GM12878 (cell line): Measurements from ENCODE around the gene NPNT. TPM values are rescaled to one million over a fixed set of nuclear protein-coding genes. Genes with fewer than 3 reads are reported as not detected.

Source experiments
- ATAC-seq: fragments of 200-7000 bp; cut with Tn5 transposase; 3 replicates; pipeline ENCODE4 v1.9.1; 2020; ENCODE audit warnings: mild to moderate bottlenecking, moderate library complexity
- BruUV-seq: library from RNA; stranded (reverse); fragments of 400-500 nt; replicated peaks from 2 replicates; lab custom pipeline; 2021; lab: Mats Ljungman, UMichigan
- CTCF ChIA-PET: fragments of 300-600 bp; sonication (Branson Sonifier 250); formaldehyde crosslinking; extraction: SDS; loops from one replicate; lab custom pipeline; 2021; ENCODE audit warnings: inconsistent platforms; lab: Yijun Ruan, JAX
- POLR2A ChIA-PET: fragments of 350-600 bp; formaldehyde crosslinking; extraction: SDS; loops from one replicate; lab custom pipeline; 2021; ENCODE audit warnings: inconsistent platforms; lab: Charles Lee
- RAD21 ChIA-PET: fragments of 300-600 bp; sonication (Branson Sonifier 250); formaldehyde crosslinking; loops from one replicate; lab custom pipeline; 2023; ENCODE audit warnings: antibody characterized with exemption; ENCODE audit not compliant: unreplicated experiment; lab: Charles Lee
- SMC1A ChIA-PET: fragments of 300-600 bp; sonication (Branson Sonifier 250); formaldehyde crosslinking; loops from one replicate; lab custom pipeline; 2023; ENCODE audit not compliant: unreplicated experiment, uncharacterized antibody; lab: Charles Lee
- DNase-seq: peaks from one replicate; pipeline ENCODE4 v3.0.0-alpha.2; 2011; ENCODE audit warnings: low read depth, low spot score
- FAIRE-seq: peaks from 3 replicates; lab custom pipeline; 2011; peaks lifted over from hg19 to GRCh38; lab: Jason Lieb, UNC
- H2AFZ ChIP-seq: 2 replicates; pipeline ENCODE4 v1.6.0; 2011; ENCODE audit warnings: low read depth, low read length, control low read depth; ENCODE audit not compliant: control insufficient read depth
- H3K27ac ChIP-seq: 2 replicates; pipeline ENCODE4 v1.5.1; 2011; ENCODE audit warnings: control low read depth; ENCODE audit not compliant: control insufficient read depth, insufficient read depth
- H3K27me3 ChIP-seq, 2 experiments: replicated peaks in 1 of 2; 2 replicates each; pipeline versions ENCODE4 v1.6.0 to v1.6.1; 2011; ENCODE audit warnings: low read length in 1 of 2; ENCODE audit not compliant: control insufficient read depth in 2 of 2, insufficient read depth in 2 of 2
- H3K36me3 ChIP-seq, 2 experiments: 2 replicates each; pipeline ENCODE4 v1.5.1; 2011; ENCODE audit warnings: low read length in 1 of 2; ENCODE audit not compliant: control insufficient read depth in 2 of 2, insufficient read depth in 2 of 2
- H3K4me1 ChIP-seq: 2 replicates; pipeline ENCODE4 v1.6.1; 2011; ENCODE audit warnings: mild to moderate bottlenecking, low read length, moderate library complexity, mixed read lengths; ENCODE audit not compliant: control insufficient read depth, insufficient read depth
- H3K4me2 ChIP-seq: 2 replicates; pipeline ENCODE4 v1.6.0; 2011; ENCODE audit warnings: control low read depth; ENCODE audit not compliant: control insufficient read depth, insufficient read depth
- H3K4me3 ChIP-seq: fragments of 200-600 bp; sonication (generic); 2 replicates; pipeline ENCODE4 v1.5.1; 2016
- H3K79me2 ChIP-seq: 2 replicates; pipeline ENCODE4 v1.6.0; 2011; ENCODE audit warnings: low read length; ENCODE audit not compliant: control insufficient read depth, insufficient read depth
- H3K9ac ChIP-seq: 2 replicates; pipeline ENCODE4 v1.8.0; 2011; ENCODE audit warnings: low read length, control low read depth, mixed read lengths; ENCODE audit not compliant: control insufficient read depth, insufficient read depth
- H3K9me3 ChIP-seq: replicated peaks from 3 replicates; pipeline ENCODE4 v1.5.1; 2011; ENCODE audit warnings: mild to moderate bottlenecking, low read length; ENCODE audit not compliant: control insufficient read depth, insufficient read depth
- H4K20me1 ChIP-seq: 2 replicates; pipeline ENCODE4 v1.6.0; 2011; ENCODE audit not compliant: control insufficient read depth, insufficient read depth
- BCL11A ChIP-seq: IDR thresholded peaks from 2 replicates; pipeline ENCODE4 v1.6.1; 2011; ENCODE audit warnings: low read depth, low read length
- HCFC1 ChIP-seq: fragments of 150-350 bp; IDR thresholded peaks from 2 replicates; pipeline ENCODE4 v1.6.1; 2014; ENCODE audit warnings: low read length
- MAX ChIP-seq: IDR thresholded peaks from 2 replicates; pipeline ENCODE4 v1.6.1; 2012; ENCODE audit warnings: low read depth, low read length, improper control_type of control experiment
- MEF2A ChIP-seq: IDR thresholded peaks from 2 replicates; pipeline ENCODE4 v1.6.1; 2011; ENCODE audit warnings: low read depth, mild to moderate bottlenecking, low read length, moderate library complexity; ENCODE audit not compliant: insufficient read depth
- MEF2B ChIP-seq: fragments of 450-650 bp; IDR thresholded peaks from 2 replicates; pipeline ENCODE4 v1.6.1; 2018; ENCODE audit warnings: mild to moderate bottlenecking, moderate library complexity; ENCODE audit not compliant: partially characterized antibody, poor library complexity, severe bottlenecking
- MXI1 ChIP-seq: fragments of 150-350 bp; IDR thresholded peaks from 2 replicates; pipeline ENCODE4 v1.6.1; 2011; ENCODE audit warnings: low read depth, mild to moderate bottlenecking, inconsistent platforms, low read length, improper control_type of control experiment
- RELA ChIP-seq: fragments of 450-650 bp; IDR thresholded peaks from 2 replicates; pipeline ENCODE4 v1.8.0; 2014; ENCODE audit warnings: borderline replicate concordance; ENCODE audit not compliant: partially characterized antibody
- SMAD1 ChIP-seq: fragments of 450-650 bp; IDR thresholded peaks from 2 replicates; pipeline ENCODE4 v1.6.1; 2018; ENCODE audit warnings: mild to moderate bottlenecking, low read depth; ENCODE audit not compliant: partially characterized antibody
- SMAD5 ChIP-seq: IDR thresholded peaks from 2 replicates; pipeline ENCODE4 v1.6.1; 2016; ENCODE audit warnings: antibody characterized with exemption, low read depth
- SP1 ChIP-seq: IDR thresholded peaks from one replicate; pipeline ENCODE4 v1.6.1; 2011; ENCODE audit warnings: low read depth, low read length
- USF2 ChIP-seq: IDR thresholded peaks from 2 replicates; pipeline ENCODE4 v1.6.1; 2011; ENCODE audit warnings: low read depth, low read length, improper control_type of control experiment, borderline replicate concordance
- YBX1 ChIP-seq: fragments of 450-650 bp; IDR thresholded peaks from 2 replicates; pipeline ENCODE4 v1.6.1; 2016; ENCODE audit warnings: antibody characterized with exemption
- ZNF384 ChIP-seq: IDR thresholded peaks from 2 replicates; pipeline ENCODE4 v1.6.1; 2012; ENCODE audit warnings: low read depth, mild to moderate bottlenecking, low read length, improper control_type of control experiment, borderline replicate concordance
- ZZZ3 ChIP-seq: IDR thresholded peaks from 2 replicates; pipeline ENCODE4 v1.6.1; 2011; ENCODE audit warnings: low read depth; ENCODE audit not compliant: control insufficient read depth, insufficient read length
- WGBS: methylation state at CpG from one replicate; pipeline ENCODE4 v1.1.6; 2016; ENCODE audit warnings: low lambda C conversion rate; ENCODE audit not compliant: insufficient replicate concordance, insufficient coverage; ENCODE audit errors: missing lambda C conversion rate; 5-methylcytosine and 5-hydroxymethylcytosine counted together
- in situ Hi-C: fragments of 300-500 bp; cut with MboI; formaldehyde crosslinking; loops from 9 replicates; pipeline ENCODE4 v1.14.3; 2018; ENCODE audit warnings: mixed read lengths
- intact Hi-C: fragments of 100-400 bp; cut with micrococcal nuclease; formaldehyde crosslinking; loops from one replicate; pipeline ENCODE4 v1.14.2; 2022; ENCODE audit not compliant: unreplicated experiment
- polyA plus RNA-seq, 11 experiments: library from polyadenylated mRNA; depleted of rRNA in 4 of 11; unstranded in 6 of 11; stranded (reverse) in 5 of 11; fragments of >200 nt; fragmentation: Nextera tagmentation in 4 of 11; fragmentation: Illumina TruSeq in 1 of 11; extraction: Ambion mirVana in 4 of 11; extraction: Trizol in 1 of 11; gene quantifications; 1 replicate in 1 of 11; 2 replicates in 10 of 11; pipeline versions ENCODE4 v1.2.1 to v1.2.3, GENCODE V29; 2011 to 2016; ENCODE audit warnings: inconsistent platforms in 2 of 11, missing spikeins in 2 of 11, low read depth in 1 of 11
- total RNA-seq, 4 experiments: library from RNA; depleted of rRNA in 3 of 4; stranded (reverse); fragments of >200 nt in 3 of 4; fragmentation: Illumina TruSeq in 1 of 4; extraction: Trizol in 1 of 4; gene quantifications; 2 replicates each; pipeline versions ENCODE4 v1.2.1 to v1.2.3, GENCODE V29; 2013 to 2021
- TF ChIP-seq, protein P1 (sequence below): fragments of 450-650 bp; formaldehyde crosslinking; IDR thresholded peaks from 2 replicates; pipeline ENCODE4 v1.5.0; 2022; ENCODE audit warnings: mild to moderate bottlenecking, missing genetic modification characterization
- TF ChIP-seq, protein P2 (sequence below): fragments of 450-650 bp; formaldehyde crosslinking; IDR thresholded peaks from 2 replicates; pipeline ENCODE4 v1.4.0; 2022; ENCODE audit warnings: mild to moderate bottlenecking, moderate library complexity

The NPNT gene
- total and polyA plus RNA-seq, 10 of the 15 experiments (the other 5 are each of a cell fraction or from before 2014, with no cell fraction given), result 0.18 to 70.5 (median 54.1) TPM

DNA sequence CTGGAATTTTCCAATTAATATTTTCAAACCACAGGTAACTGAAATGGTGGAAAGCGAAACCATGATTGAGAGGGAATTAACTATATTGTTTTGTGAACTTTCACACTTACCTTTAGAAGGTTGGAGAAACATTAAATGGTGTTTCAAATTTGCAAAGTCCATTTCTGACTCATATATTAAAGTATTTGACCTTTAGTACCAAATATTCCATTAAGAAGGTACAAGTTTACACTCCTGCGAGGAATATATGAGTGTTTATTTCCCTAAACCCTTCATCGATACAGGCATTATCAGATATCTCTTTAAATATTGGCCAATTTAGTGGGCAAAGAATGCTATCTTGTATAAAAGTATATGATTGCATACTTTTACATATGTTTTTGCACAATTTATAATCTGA is 44.1 kb upstream of the NPNT start:
- H3K79me2 ChIP-seq, result no peaks in the 10 kb centered on the region
- intact Hi-C loops, result no loop called here
- ATAC-seq, result no peak
- no peak overlapping the region for H3K4me2 ChIP-seq
- ChIA-PET RAD21 (no interaction called here), CTCF (no interaction called here), POLR2A (no interaction called here), SMC1A (interaction anchor here (1.0 kb wide), 1 partner anchor 137 kb away, joined by 4 read pairs; no protein-coding TSS in a partner anchor)
- no peak overlapping the region for H3K9ac ChIP-seq
- no peak for FAIRE-seq
- H3K4me1 ChIP-seq, result no peaks in the 10 kb centered on the region
- DNase-seq, result no peak
- no peak overlapping the region for H3K27ac ChIP-seq
- H3K27me3 ChIP-seq, result no peaks in the 10 kb centered on the region
- BruUV-seq, result no TSS peak
- H3K4me3 ChIP-seq, result no peak overlapping the region
- WGBS, result 97% methylated on average over 3 of the region's 3 CpGs
- H3K9me3 ChIP-seq, result no peaks in the 10 kb centered on the region; the same call in 2 of the 3 replicates
- in situ Hi-C loops, result no loop called here
- H3K36me3 ChIP-seq, result no peaks in the 10 kb centered on the region
- H4K20me1 ChIP-seq, result no peaks in the 10 kb centered on the region
- no peak overlapping the region for H2AFZ ChIP-seq
- TF ChIP-seq, protein P1, sequence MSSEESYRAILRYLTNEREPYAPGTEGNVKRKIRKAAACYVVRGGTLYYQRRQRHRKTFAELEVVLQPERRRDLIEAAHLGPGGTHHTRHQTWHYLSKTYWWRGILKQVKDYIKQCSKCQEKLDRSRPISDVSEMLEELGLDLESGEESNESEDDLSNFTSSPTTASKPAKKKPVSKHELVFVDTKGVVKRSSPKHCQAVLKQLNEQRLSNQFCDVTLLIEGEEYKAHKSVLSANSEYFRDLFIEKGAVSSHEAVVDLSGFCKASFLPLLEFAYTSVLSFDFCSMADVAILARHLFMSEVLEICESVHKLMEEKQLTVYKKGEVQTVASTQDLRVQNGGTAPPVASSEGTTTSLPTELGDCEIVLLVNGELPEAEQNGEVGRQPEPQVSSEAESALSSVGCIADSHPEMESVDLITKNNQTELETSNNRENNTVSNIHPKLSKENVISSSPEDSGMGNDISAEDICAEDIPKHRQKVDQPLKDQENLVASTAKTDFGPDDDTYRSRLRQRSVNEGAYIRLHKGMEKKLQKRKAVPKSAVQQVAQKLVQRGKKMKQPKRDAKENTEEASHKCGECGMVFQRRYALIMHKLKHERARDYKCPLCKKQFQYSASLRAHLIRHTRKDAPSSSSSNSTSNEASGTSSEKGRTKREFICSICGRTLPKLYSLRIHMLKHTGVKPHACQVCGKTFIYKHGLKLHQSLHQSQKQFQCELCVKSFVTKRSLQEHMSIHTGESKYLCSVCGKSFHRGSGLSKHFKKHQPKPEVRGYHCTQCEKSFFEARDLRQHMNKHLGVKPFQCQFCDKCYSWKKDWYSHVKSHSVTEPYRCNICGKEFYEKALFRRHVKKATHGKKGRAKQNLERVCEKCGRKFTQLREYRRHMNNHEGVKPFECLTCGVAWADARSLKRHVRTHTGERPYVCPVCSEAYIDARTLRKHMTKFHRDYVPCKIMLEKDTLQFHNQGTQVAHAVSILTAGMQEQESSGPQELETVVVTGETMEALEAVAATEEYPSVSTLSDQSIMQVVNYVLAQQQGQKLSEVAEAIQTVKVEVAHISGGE (CRISPR knock-in tag), result no peak
- TF ChIP-seq HCFC1 (no peak), MEF2A (no peak), ZNF384 (no peak), YBX1 (no peak), MAX (no peak), SP1 (no peak), USF2 (no peak), MXI1 (no peak), RELA (no peak), SMAD5 (no peak), MEF2B (no peak), BCL11A (no peak), SMAD1 (no peak), ZZZ3 (no peak)
- TF ChIP-seq, protein P2, sequence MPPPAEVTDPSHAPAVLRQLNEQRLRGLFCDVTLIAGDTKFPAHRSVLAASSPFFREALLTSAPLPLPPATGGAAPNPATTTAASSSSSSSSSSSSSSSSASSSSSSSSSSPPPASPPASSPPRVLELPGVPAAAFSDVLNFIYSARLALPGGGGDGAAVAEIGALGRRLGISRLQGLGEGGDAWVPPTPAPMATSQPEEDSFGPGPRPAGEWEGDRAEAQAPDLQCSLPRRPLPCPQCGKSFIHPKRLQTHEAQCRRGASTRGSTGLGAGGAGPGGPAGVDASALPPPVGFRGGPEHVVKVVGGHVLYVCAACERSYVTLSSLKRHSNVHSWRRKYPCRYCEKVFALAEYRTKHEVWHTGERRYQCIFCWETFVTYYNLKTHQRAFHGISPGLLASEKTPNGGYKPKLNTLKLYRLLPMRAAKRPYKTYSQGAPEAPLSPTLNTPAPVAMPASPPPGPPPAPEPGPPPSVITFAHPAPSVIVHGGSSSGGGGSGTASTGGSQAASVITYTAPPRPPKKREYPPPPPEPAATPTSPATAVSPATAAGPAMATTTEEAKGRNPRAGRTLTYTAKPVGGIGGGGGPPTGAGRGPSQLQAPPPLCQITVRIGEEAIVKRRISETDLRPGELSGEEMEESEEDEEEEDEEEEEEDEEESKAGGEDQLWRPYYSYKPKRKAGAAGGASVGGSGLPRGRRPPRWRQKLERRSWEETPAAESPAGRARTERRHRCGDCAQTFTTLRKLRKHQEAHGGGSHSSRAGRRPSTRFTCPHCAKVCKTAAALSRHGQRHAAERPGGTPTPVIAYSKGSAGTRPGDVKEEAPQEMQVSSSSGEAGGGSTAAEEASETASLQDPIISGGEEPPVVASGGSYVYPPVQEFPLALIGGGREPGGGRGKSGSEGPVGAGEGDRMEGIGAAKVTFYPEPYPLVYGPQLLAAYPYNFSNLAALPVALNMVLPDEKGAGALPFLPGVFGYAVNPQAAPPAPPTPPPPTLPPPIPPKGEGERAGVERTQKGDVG (CRISPR knock-in tag), result no peak
